ENCODE data around the gene RPS6KB2.
"Not testable (repeated sequence)": the region's sequence is repeated elsewhere in the genome, so short reads cannot be mapped to it uniquely, and the experiment has no call there.

Gene RPS6KB2

DNA sequence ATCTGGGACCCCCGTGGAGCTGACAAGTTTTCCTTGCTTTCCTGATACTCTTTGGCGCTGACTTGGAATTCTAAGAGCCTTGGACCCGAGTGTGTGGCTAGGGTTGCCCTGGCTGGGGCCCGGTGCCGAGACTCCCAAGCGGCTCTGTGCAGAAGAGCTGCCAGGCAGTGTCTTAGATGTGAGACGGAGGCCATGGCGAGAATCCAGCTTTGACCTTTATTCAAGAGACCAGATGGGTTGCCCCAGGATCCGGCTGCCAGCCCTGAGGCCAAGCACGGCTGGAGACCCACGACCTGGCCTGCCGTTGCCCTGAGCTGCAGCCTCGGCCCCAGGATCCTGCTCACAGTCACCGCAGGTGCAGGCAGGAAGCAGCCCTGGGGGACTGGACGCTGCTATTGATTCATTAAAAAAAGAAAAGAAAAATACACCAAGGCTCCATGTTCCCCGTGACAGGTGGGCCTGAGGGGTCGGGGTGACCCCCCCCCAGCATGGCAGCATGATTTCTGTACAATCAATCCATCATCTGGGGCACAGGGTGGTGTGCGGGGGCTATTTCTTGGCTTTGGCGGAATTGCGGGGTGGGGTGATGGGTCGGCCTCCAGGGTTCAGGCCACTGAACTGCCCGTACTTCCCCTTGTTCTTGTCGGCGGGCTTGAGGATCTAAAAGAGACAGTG, 30.2 kb upstream of the RPS6KB2 start:
- DNase-seq, result no peak

- no peak for DNase-seq
These were observed 29.4 kb upstream of the RPS6KB2 start for GRCh38 chr11:67398661-67399563.

GRCh38 chr11:67400251-67400941, 27.9 kb upstream of the RPS6KB2 start:
- DNase-seq, result peak in 1 of 2 experiments; percentile 56

GRCh38 chr11:67400942-67401494, 27.3 kb upstream of the RPS6KB2 start:
- DNase-seq, result no peak

DNA sequence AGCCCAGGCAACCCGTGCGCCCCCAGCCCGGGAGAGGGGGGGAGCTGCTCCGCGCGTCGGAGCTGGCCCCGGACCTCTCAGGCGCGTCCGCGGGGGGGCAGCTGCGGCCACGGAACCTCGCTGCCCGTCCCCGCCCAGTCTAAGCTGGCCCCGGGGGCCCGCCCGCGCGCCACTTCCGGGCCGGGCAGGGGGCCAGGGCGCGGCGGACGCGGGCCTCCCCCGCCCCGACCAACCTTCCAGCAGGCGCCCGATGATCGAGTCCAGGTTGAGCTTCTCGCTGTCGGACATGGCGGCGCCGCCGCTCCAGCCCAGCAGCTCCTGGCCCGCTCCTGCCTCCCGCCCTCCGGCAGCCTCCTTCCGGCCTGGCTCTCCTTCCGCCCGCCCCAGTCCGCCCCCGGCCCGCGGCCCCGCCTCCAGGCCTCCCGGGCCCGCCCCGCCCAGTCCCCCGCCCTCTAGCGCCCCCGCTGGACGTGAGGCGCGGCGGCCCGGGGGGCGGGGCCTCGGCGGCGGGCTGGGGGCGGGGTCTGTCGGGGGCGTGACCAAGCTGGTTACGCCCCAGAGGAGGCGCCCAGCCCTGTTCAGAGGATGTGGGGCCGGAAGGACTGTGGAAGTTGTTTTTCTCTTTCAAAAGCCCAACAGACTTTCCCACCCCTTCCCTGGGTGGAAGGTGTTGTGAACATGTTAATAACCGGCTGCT, 26.7 kb upstream of the RPS6KB2 start, which contains the start of gene PPP1CA:
Gene PPP1CA (minus strand): TSS at position 364 of the 697 bp plus-strand sequence. CDS start 76 bp downstream, at position 288.
- peak; percentile 92 to 95 for DNase-seq

DNA sequence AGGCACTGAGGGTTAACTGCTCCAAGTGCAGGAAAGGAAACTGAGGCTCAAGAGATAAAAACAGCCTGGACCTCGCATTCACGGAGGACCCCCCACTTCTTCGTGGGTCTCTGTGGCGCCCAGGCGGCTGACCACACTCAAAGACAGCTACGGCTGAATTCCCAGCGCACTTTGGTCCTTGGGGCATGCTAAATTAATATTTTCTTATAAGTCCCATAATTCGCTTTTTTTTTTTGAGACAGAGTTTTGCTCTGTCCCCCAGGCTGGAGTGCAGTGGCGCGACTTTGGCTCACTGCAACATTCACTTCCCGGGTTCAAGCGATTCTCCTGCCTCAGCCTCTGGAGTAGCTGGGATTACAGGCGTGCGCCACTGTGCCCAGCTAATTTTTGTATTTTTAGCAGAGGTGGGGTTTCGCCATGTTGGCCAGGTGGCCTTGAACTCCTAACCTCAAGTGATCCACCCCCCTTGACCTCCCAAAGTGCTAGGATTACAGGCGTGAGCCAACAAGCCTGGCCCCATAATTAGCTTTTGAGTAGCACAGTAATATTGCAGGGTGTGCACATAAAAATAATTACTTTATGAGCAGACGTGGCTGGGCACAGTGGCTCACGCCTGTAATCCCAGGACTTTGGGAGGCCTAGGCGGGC, 26.0 kb upstream of the RPS6KB2 start:
- not testable (repeated sequence) for DNase-seq

- not testable (repeated sequence) for DNase-seq
These were observed 25.2 kb upstream of the RPS6KB2 start for GRCh38 chr11:67403085-67403484.

GRCh38 chr11:67404515-67405195, 23.6 kb upstream of the RPS6KB2 start:
- DNase-seq, result peak; percentile 72 to 77

GRCh38 chr11:67405196-67405567, 23.1 kb upstream of the RPS6KB2 start:
- peak in 1 of 2 experiments; percentile 57 for DNase-seq

DNA sequence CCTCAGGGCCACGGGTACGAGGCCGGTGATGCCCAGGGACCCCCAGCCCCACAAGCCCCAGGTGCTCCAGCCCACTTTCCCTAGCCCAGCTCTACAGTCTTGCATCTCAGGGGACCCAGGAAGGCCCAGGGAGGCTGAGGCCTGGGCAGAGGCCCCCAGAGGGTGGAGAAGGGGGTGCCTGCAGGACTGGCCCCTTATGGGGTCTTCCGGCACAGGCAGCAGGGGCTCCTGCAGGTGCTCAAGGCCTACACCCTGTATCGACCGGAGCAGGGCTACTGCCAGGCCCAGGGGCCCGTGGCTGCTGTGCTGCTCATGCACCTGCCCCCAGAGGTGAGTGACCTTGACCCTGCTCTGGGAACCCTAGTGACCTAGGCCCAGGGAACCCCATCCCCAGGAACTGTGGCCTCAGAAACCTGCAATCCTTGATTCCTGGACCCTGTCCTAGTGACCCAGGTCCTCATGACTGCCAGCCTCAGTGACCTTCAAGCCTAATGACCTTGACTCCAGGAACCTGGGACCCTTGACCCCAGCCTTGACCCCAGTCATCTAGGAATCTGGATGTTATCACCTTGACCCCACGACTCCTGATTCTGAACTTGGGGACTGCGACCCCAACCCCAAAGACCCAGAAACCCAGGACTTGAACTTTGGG, 22.5 kb upstream of the RPS6KB2 start:
- no peak for DNase-seq

DNA sequence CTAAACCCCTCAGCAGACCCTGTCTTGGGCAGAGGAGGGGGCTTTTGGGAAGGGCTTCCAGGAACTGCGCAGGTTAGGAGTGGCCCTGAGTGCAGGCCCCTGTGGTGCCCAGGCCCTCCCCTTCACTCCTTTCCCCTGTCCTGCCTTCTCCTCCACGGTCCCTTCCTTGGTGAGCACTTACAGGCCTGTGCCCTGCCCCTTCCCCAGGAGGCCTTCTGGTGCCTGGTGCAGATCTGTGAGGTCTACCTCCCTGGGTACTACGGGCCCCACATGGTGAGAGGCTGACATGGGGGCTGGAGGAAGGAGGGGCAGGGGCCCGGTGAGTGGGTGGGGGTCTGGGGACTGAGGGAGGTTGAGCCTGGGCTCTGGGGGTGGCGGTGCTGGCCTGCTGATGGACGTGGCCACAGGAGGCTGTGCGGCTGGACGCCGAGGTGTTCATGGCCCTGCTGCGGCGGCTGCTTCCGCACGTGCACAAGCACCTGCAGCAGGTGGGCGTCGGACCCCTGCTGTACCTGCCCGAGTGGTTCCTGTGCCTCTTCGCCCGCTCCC, 21.8 kb upstream of the RPS6KB2 start:
- no peak for DNase-seq

DNA sequence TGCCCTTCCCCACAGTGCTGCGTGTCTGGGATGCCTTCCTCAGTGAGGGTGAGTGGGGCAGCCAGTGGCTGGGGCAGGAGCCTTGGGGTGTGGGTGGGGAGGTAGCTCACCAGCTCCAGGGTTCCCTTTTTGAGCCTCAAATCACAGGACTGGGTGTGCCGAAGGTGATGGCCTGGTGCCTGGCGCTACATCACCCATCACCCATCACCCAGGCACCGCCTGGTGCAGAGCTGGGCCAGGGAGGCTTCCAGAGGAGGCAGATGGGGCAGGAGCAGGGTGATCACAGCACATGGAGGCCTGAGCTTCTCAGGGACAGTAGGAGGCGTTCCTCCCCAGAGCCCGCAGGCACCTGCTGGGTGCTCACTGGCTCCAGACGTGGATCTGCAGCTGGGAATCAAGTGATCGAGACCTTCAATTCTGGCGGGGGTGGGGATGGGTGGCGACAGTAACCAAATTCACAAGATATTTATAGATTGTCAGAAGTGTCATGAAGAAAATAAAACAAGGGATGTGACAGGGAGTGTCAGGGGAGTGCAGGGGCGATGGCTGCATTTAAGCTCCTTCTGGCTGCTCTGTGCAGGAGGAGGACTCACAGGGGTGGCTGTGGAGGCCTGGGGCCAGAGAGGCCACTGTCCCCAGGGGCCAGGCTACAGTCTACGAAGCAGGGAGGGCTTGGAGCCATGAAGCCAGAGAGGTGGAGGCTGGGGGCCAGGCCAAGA, 21.2 kb upstream of the RPS6KB2 start:
- DNase-seq, result peak; percentile 58 to 61

- DNase-seq, result no peak
These were observed 20.6 kb upstream of the RPS6KB2 start for GRCh38 chr11:67407688-67408163.

GRCh38 chr11:67408437-67409200, 19.7 kb upstream of the RPS6KB2 start:
- peak in 1 of 2 experiments; percentile 57 for DNase-seq

DNA sequence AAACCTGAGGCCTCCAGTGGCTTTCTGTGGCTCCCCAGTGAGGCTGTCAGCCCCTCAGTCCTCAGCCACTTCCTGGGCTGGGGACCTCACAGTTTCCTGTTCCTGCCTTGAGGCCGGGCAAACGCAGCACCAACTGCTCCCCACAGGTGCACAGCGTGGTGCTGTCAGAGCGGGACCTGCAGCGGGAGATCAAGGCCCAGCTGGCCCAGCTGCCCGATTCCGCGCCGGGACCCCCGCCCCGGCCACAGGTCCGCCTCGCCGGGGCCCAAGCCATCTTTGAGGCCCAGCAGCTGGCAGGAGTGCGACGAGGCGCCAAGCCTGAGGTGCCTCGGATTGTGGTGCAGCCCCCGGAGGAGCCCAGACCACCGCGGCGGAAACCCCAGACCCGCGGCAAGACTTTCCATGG, 19.0 kb upstream of the RPS6KB2 start:
- DNase-seq, result peak; percentile 76 to 81

DNA sequence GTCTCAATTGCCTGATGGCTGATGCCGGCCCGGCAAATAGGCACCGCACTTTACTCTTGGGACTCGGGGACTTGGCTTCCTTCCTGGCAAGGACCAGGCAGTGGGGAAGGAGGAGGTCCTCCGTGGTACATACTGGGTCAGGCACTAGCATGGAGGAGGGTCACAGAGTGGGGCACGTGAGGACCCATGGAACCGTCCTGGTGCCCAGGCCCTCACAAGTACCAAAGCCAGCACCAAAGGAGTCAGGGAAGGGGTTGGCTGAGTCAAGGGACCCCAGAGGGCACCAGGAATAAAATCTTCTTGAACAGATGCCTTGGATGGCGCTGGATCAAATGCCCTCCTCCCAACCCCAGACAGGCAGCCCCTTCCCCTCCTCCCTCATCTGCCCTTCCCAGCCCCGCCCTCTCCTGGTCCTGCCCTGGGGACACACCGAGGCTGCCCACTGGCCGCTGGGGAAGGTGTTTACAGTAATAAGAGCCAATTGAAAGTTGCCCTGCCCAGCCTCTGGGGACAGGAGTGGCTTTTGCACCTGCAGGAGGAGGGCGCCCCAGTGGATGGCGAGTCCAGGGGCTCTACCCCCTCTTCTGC, 18.4 kb upstream of the RPS6KB2 start:
- no peak for DNase-seq

GRCh38 chr11:67410369-67410831, 17.9 kb upstream of the RPS6KB2 start:
- no peak for DNase-seq
